WTC11 (cell line): ENCODE results near the gene OLFM2. TPM values are rescaled to one million over a fixed set of nuclear protein-coding genes. Genes with fewer than 3 reads are reported as not detected.

Experiments used
- ATAC-seq: fragments of 200-7000 bp; cut with Tn5 transposase; 2 replicates; pipeline ENCODE4 v1.10.0; 2021; ENCODE audit warnings: mild to moderate bottlenecking, moderate library complexity
- CTCF ChIA-PET: fragments of 300-600 bp; sonication (Branson Sonifier 250); formaldehyde crosslinking; loops from one replicate; lab custom pipeline; 2021; ENCODE audit warnings: antibody characterized with exemption; lab: Charles Lee
- POLR2A ChIA-PET: fragments of 350-600 bp; sonication (Branson Sonifier 250); formaldehyde crosslinking; loops from one replicate; lab custom pipeline; 2021; ENCODE audit warnings: antibody characterized with exemption; lab: Charles Lee
- DNase-seq: peaks from one replicate; pipeline ENCODE4 v3.0.0; 2021; ENCODE audit warnings: low spot score
- H3K27ac Mint-ChIP-seq: 2 replicates; pipeline ENCODE4 v1.8.0; 2021; ENCODE audit warnings: mixed read lengths
- H3K27me3 Mint-ChIP-seq: 2 replicates; pipeline ENCODE4 v1.8.0; 2021; ENCODE audit warnings: low read depth, mild to moderate bottlenecking, moderate library complexity, mixed read lengths
- H3K36me3 Mint-ChIP-seq: 2 replicates; pipeline ENCODE4 v1.8.0; 2021; ENCODE audit warnings: mixed read lengths
- H3K4me1 Mint-ChIP-seq: 2 replicates; pipeline ENCODE4 v1.8.0; 2022; ENCODE audit warnings: mixed read lengths
- H3K4me3 Mint-ChIP-seq: 2 replicates; pipeline ENCODE4 v1.8.0; 2021; ENCODE audit warnings: mild to moderate bottlenecking, moderate library complexity, mixed read lengths
- H3K9me3 Mint-ChIP-seq: 2 replicates; pipeline ENCODE4 v1.8.0; 2021; ENCODE audit warnings: mixed read lengths
- AFF4 ChIP-seq: sonication (generic); formaldehyde crosslinking; IDR thresholded peaks from 2 replicates; pipeline ENCODE4 v1.8.1; 2023; ENCODE audit warnings: mild to moderate bottlenecking, missing genetic modification reagents, borderline replicate concordance
- ATF2 ChIP-seq: sonication (generic); formaldehyde crosslinking; IDR thresholded peaks from 2 replicates; pipeline ENCODE4 v1.8.1; 2022; ENCODE audit warnings: low read depth, missing genetic modification reagents, borderline replicate concordance
- HMGXB4 ChIP-seq: sonication (generic); formaldehyde crosslinking; IDR thresholded peaks from 2 replicates; pipeline ENCODE4 v1.8.1; 2023; ENCODE audit warnings: mild to moderate bottlenecking, moderate library complexity, missing genetic modification reagents
- JUN ChIP-seq: sonication (generic); formaldehyde crosslinking; IDR thresholded peaks from 2 replicates; pipeline ENCODE4 v1.8.0; 2023; ENCODE audit warnings: mild to moderate bottlenecking, missing genetic modification reagents
- NR3C1 ChIP-seq: sonication (generic); formaldehyde crosslinking; conservative IDR thresholded peaks from 2 replicates; pipeline ENCODE4 v1.8.1; 2023; ENCODE audit warnings: low read depth, mild to moderate bottlenecking, missing genetic modification reagents
- RORB ChIP-seq: fragments of 250-450 bp; sonication (Bioruptor Pico); IDR thresholded peaks from 2 replicates; pipeline ENCODE4 v1.9.0; 2021; ENCODE audit warnings: mild to moderate bottlenecking
- USF1 ChIP-seq: sonication (generic); formaldehyde crosslinking; IDR thresholded peaks from 2 replicates; pipeline ENCODE4 v1.8.0; 2022; ENCODE audit warnings: mild to moderate bottlenecking, missing genetic modification reagents
- ZNF138 ChIP-seq: sonication (generic); formaldehyde crosslinking; conservative IDR thresholded peaks from 2 replicates; pipeline ENCODE4 v1.8.1; 2022; ENCODE audit warnings: mild to moderate bottlenecking, moderate library complexity, missing genetic modification reagents
- ZNF416 ChIP-seq: fragments of 250-450 bp; sonication (Bioruptor Pico); IDR thresholded peaks from 2 replicates; pipeline ENCODE4 v1.9.0; 2021; ENCODE audit warnings: mild to moderate bottlenecking, inconsistent platforms
- total RNA-seq: library from RNA; stranded (reverse); gene quantifications from 3 replicates; pipeline ENCODE4 v1.2.3, GENCODE V29; 2021
- TF ChIP-seq, protein P1 (sequence below): fragments of 250-450 bp; sonication (Bioruptor Pico); conservative IDR thresholded peaks from 2 replicates; pipeline ENCODE4 v1.9.0; 2021; ENCODE audit warnings: mild to moderate bottlenecking
- TF ChIP-seq, protein P2 (sequence below): sonication (generic); formaldehyde crosslinking; IDR thresholded peaks from 2 replicates; pipeline ENCODE4 v1.8.1; 2022; ENCODE audit warnings: missing genetic modification reagents, borderline replicate concordance
- TF ChIP-seq, protein P3 (sequence below): sonication (generic); formaldehyde crosslinking; IDR thresholded peaks from 2 replicates; pipeline ENCODE4 v1.8.0; 2023; ENCODE audit warnings: missing genetic modification reagents, mild to moderate bottlenecking, borderline replicate concordance
- TF ChIP-seq, protein P4 (sequence below): sonication (generic); formaldehyde crosslinking; IDR thresholded peaks from 2 replicates; pipeline ENCODE4 v1.8.1; 2023; ENCODE audit warnings: mild to moderate bottlenecking, missing genetic modification reagents, moderate library complexity
- TF ChIP-seq, protein P5 (sequence below): fragments of 250-450 bp; sonication (Bioruptor Pico); IDR thresholded peaks from 2 replicates; pipeline ENCODE4 v1.9.0; 2021; ENCODE audit warnings: mild to moderate bottlenecking

OLFM2 gene
- total RNA-seq, 1 experiment from 2014 or later, result 66.0 TPM

- ChIA-PET POLR2A (no interaction called here), CTCF (interaction anchor here (2.6 kb wide), 1 partner anchor 16 kb away, joined by 10 read pairs; no protein-coding TSS in a partner anchor)
- H3K9me3 Mint-ChIP-seq, result no peaks in the 10 kb centered on the region
- H3K4me1 Mint-ChIP-seq, result peaks cover 24% of the 10 kb centered on the region
- ATAC-seq (no peak), DNase-seq (no peak)
- TF ChIP-seq ZNF416 (CRISPR knock-in tag), result no peak
- TF ChIP-seq, protein P1, sequence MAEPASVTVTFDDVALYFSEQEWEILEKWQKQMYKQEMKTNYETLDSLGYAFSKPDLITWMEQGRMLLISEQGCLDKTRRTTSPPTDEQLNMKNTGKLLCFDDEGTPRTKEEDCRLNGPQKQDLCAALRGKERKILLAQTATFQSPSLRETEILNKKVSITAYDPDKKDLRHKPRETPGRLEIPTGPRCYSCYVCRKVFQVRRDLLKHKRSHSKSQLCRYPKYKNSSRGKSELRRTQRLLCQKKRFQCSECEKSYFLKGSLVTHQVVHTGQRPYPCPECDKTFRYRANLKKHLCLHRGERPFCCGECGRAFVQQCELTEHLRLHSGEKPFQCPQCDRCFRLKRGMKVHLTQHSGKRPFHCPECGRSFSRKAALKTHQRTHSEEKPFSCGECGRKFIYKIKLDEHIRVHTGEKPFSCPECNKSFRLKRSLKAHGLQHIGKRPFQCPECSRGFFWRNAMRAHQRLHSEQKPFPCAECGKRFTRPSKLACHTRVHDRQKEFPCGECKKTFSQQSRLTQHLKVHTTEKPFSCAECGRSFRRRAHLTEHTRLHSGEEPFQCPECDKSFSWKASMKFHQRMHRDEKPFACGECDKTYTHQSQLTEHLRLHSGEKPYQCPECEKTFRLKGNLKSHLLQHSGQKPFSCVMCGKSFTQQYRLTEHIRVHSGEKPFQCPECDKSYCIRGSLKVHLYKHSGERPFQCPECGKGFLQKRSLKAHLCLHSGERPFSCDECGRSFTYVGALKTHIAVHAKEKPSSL (CRISPR knock-in tag), result no peak
- TF ChIP-seq, protein P2, sequence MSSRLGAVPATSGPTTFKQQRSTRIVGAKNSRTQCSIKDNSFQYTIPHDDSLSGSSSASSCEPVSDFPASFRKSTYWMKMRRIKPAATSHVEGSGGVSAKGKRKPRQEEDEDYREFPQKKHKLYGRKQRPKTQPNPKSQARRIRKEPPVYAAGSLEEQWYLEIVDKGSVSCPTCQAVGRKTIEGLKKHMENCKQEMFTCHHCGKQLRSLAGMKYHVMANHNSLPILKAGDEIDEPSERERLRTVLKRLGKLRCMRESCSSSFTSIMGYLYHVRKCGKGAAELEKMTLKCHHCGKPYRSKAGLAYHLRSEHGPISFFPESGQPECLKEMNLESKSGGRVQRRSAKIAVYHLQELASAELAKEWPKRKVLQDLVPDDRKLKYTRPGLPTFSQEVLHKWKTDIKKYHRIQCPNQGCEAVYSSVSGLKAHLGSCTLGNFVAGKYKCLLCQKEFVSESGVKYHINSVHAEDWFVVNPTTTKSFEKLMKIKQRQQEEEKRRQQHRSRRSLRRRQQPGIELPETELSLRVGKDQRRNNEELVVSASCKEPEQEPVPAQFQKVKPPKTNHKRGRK (CRISPR knock-in tag), result 0 out of 2 replicates have a peak, but pooled peaks have one; percentile 20
- no peak overlapping the region for H3K27ac Mint-ChIP-seq
- no peaks in the 10 kb centered on the region for H3K36me3 Mint-ChIP-seq
- H3K4me3 Mint-ChIP-seq, result no peak overlapping the region
- no peaks in the 10 kb centered on the region for H3K27me3 Mint-ChIP-seq
Observed at GRCh38 chr19:9901020-9901419, 35.3 kb downstream of the OLFM2 start.

DNA sequence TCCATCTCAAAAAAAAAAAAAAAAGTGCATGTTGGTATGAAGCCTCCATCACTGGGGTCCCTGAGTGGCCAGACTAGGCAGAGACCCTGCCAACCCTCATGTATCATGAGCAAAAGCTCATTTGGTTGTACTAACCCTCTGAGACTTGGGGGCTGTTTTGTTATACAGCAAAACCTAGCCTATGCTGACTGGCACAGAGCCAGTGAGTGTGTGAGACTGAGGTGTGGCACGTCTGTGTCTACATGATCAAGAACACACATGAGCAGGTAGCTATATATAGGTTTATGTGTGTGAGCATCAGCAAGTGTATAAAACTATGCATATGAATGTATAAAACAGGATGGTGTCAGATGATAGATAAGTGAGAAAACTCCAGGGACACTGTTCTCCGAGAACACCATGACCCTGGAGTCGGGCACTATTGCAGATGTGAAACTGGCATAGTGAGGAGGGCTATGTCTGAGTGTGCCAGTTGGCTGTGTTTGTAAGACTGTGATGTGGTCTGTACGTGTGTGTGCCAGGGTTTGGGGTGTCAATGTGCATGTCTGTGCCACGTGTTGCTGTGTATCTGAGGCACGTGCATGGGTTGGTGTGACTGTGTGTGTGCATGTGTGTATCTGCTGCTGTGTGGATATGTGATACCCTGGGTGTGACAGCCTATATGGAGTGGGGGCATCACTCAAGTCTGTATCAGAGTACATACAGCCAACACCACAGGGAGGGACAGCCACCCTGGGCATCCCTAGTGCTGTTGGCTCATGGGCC, 44.5 kb downstream of the OLFM2 start:
- Mint-ChIP-seq H3K4me1 (no peaks in the 10 kb centered on the region), H3K36me3 (peaks cover 12% of the 10 kb centered on the region), H3K4me3 (no peak overlapping the region), H3K27me3 (no peaks in the 10 kb centered on the region), H3K9me3 (peaks cover 7% of the 10 kb centered on the region; the same call in 1 of the 2 replicates), H3K27ac (no peak overlapping the region; the same call in 1 of the 2 replicates)
- DNase-seq (no peak), ATAC-seq (no peak)
- ChIA-PET CTCF (no interaction called here), POLR2A (no interaction called here)
- TF ChIP-seq JUN (no peak), ATF2 (CRISPR knock-in tag) (no peak), RORB (CRISPR knock-in tag) (no peak), ZNF416 (CRISPR knock-in tag) (no peak), AFF4 (CRISPR knock-in tag) (no peak), HMGXB4 (CRISPR knock-in tag) (no peak), NR3C1 (CRISPR knock-in tag) (no peak), USF1 (CRISPR knock-in tag) (no peak), ZNF138 (CRISPR knock-in tag) (no peak)
- TF ChIP-seq, protein P3, sequence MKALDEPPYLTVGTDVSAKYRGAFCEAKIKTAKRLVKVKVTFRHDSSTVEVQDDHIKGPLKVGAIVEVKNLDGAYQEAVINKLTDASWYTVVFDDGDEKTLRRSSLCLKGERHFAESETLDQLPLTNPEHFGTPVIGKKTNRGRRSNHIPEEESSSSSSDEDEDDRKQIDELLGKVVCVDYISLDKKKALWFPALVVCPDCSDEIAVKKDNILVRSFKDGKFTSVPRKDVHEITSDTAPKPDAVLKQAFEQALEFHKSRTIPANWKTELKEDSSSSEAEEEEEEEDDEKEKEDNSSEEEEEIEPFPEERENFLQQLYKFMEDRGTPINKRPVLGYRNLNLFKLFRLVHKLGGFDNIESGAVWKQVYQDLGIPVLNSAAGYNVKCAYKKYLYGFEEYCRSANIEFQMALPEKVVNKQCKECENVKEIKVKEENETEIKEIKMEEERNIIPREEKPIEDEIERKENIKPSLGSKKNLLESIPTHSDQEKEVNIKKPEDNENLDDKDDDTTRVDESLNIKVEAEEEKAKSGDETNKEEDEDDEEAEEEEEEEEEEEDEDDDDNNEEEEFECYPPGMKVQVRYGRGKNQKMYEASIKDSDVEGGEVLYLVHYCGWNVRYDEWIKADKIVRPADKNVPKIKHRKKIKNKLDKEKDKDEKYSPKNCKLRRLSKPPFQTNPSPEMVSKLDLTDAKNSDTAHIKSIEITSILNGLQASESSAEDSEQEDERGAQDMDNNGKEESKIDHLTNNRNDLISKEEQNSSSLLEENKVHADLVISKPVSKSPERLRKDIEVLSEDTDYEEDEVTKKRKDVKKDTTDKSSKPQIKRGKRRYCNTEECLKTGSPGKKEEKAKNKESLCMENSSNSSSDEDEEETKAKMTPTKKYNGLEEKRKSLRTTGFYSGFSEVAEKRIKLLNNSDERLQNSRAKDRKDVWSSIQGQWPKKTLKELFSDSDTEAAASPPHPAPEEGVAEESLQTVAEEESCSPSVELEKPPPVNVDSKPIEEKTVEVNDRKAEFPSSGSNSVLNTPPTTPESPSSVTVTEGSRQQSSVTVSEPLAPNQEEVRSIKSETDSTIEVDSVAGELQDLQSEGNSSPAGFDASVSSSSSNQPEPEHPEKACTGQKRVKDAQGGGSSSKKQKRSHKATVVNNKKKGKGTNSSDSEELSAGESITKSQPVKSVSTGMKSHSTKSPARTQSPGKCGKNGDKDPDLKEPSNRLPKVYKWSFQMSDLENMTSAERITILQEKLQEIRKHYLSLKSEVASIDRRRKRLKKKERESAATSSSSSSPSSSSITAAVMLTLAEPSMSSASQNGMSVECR (CRISPR knock-in tag), result no peak
- TF ChIP-seq, protein P4, sequence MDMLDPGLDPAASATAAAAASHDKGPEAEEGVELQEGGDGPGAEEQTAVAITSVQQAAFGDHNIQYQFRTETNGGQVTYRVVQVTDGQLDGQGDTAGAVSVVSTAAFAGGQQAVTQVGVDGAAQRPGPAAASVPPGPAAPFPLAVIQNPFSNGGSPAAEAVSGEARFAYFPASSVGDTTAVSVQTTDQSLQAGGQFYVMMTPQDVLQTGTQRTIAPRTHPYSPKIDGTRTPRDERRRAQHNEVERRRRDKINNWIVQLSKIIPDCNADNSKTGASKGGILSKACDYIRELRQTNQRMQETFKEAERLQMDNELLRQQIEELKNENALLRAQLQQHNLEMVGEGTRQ (CRISPR knock-in tag), result no peak
- TF ChIP-seq, protein P5, sequence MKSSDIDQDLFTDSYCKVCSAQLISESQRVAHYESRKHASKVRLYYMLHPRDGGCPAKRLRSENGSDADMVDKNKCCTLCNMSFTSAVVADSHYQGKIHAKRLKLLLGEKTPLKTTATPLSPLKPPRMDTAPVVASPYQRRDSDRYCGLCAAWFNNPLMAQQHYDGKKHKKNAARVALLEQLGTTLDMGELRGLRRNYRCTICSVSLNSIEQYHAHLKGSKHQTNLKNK (CRISPR knock-in tag), result no peak
